ENCODE data around the gene OSBPL6.

DNA sequence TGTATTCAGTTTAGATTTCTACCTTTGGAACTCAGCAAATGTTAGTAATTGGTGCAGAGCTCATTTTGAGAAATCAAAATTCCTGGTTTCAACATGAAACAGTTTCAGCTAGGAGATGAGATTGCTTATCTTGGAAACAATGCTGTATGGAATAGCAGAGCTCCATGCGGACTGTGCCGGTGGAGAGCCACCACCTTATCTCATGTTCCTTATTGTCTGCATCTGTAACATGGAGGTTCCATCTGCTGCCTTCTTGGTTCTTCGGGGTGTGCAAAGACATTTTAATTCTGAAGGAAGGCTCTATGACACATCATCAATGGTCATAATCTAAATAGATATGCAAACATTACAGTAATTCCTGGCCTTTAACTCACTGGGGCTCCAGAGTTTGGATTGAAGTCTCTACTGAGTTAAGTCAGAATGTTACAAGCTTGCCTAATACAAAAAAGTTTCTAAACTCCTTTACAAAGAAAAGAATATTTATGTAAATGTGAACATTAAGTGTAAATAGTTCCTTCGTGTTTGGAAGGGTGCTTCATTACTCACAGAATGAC, 191.4 kb downstream of the OSBPL6 start:
- TF ChIP-seq POLR2AphosphoS5 (IDR thresholded peaks at IDR 0.05; ENCODE audit: borderline replicate concordance, low read depth, low read length) (no peak), EZH2 (IDR thresholded peaks at IDR 0.05) (no peak)

Measured in SK-N-MC (cell line).